Measurements from ENCODE around the gene SNX9. TPM values are rescaled to one million over a fixed set of nuclear protein-coding genes. Genes with fewer than 3 reads are reported as not detected.
"Not testable (repeated sequence)": the region's sequence is repeated elsewhere in the genome, so short reads cannot be mapped to it uniquely, and the experiment has no call there.

Gene SNX9
- total RNA-seq, 4 donors from 2014 or later: 29.4 to 44.9 (median 33.3) TPM

- no peaks in the 10 kb centered on the region for H3K27me3 ChIP-seq
- ATAC-seq: no peak
- H3K36me3 ChIP-seq: peaks cover 0 to 46% of the 10 kb centered on the region in 2 donors
- DNase-seq: no peak
- TF ChIP-seq CTCF (IDR thresholded peaks at IDR 0.05 in 4 of 5, conservative IDR thresholded peaks at IDR 0.05 in 1 of 5): no peak
- TF ChIP-seq POLR2A (IDR thresholded peaks at IDR 0.05): no peak
- H3K4me1 ChIP-seq: no peaks in the 10 kb centered on the region
- no peaks in the 10 kb centered on the region for H3K9me3 ChIP-seq
- H3K27ac ChIP-seq: no peak overlapping the region
- in situ Hi-C loops (cut with MboI; ENCODE audit: low sequenced_read_pairs in 4 of 4): no loop called here
- intact Hi-C loops (cut with DNase I; ENCODE audit: low total_unique reads): no loop called here
- H3K4me3 ChIP-seq: no peak overlapping the region
These were observed 73.9 kb downstream of the SNX9 start for GRCh38 chr6:157896932-157897331.

- DNase-seq (no peak), ATAC-seq (no peak)
- Histone ChIP-seq H3K4me3 (no peak overlapping the region), H3K36me3 (peaks cover 0 to 51% of the 10 kb centered on the region in 2 donors), H3K4me1 (no peaks in the 10 kb centered on the region), H3K27ac (no peak overlapping the region), H3K9me3 (no peaks in the 10 kb centered on the region), H3K27me3 (no peaks in the 10 kb centered on the region)
- intact Hi-C loops (cut with DNase I; ENCODE audit: low total_unique reads): no loop called here
- in situ Hi-C loops (cut with MboI; ENCODE audit: low sequenced_read_pairs in 4 of 4): no loop called here
- no peak for TF ChIP-seq POLR2A (IDR thresholded peaks at IDR 0.05)
- TF ChIP-seq CTCF (IDR thresholded peaks at IDR 0.05 in 4 of 5, conservative IDR thresholded peaks at IDR 0.05 in 1 of 5): no peak
These were observed 75.1 kb downstream of the SNX9 start for GRCh38 chr6:157898169-157898568.

GRCh38 chr6:157898640-157899039 is 75.6 kb downstream of the SNX9 start:
- H3K9me3 ChIP-seq: no peaks in the 10 kb centered on the region
- ATAC-seq (no peak), DNase-seq (no peak)
- H3K27ac ChIP-seq: no peak overlapping the region
- H3K4me3 ChIP-seq: no peak overlapping the region
- no peaks in the 10 kb centered on the region for H3K4me1 ChIP-seq
- in situ Hi-C loops (cut with MboI; ENCODE audit: low sequenced_read_pairs in 4 of 4) (no loop called here), intact Hi-C loops (cut with DNase I; ENCODE audit: low total_unique reads) (no loop called here)
- no peak for TF ChIP-seq CTCF (IDR thresholded peaks at IDR 0.05 in 4 of 5, conservative IDR thresholded peaks at IDR 0.05 in 1 of 5)
- TF ChIP-seq POLR2A (IDR thresholded peaks at IDR 0.05): no peak
- no peaks in the 10 kb centered on the region for H3K27me3 ChIP-seq
- peaks cover 0 to 54% of the 10 kb centered on the region in 2 donors for H3K36me3 ChIP-seq

GRCh38 chr6:157900262-157900661 is 77.2 kb downstream of the SNX9 start:
- in situ Hi-C loops (cut with MboI; ENCODE audit: low sequenced_read_pairs in 4 of 4); H3K9me3 ChIP-seq: not testable (repeated sequence)

GRCh38 chr6:157900751-157901150 is 77.7 kb downstream of the SNX9 start:
- H3K4me3 ChIP-seq; in situ Hi-C loops (cut with MboI; ENCODE audit: low sequenced_read_pairs in 4 of 4); H3K27ac ChIP-seq; H3K9me3 ChIP-seq; ATAC-seq; intact Hi-C loops (cut with DNase I; ENCODE audit: low total_unique reads); DNase-seq; H3K4me1 ChIP-seq; H3K27me3 ChIP-seq: not testable (repeated sequence)
- peaks cover 0 to 63% of the 10 kb centered on the region in 2 donors for H3K36me3 ChIP-seq

More at GRCh38 chr6:157900262-157900661, 77.2 kb downstream of the SNX9 start:
- intact Hi-C loops (cut with DNase I; ENCODE audit: low total_unique reads); ATAC-seq; H3K27ac ChIP-seq; H3K4me3 ChIP-seq; H3K4me1 ChIP-seq; DNase-seq; H3K27me3 ChIP-seq: not testable (repeated sequence)
- H3K36me3 ChIP-seq: peaks cover 0 to 63% of the 10 kb centered on the region in 2 donors

GRCh38 chr6:157904999-157905398 is 82.0 kb downstream of the SNX9 start:
- H3K4me1 ChIP-seq: no peaks in the 10 kb centered on the region
- no peaks in the 10 kb centered on the region for H3K27me3 ChIP-seq
- TF ChIP-seq CTCF (IDR thresholded peaks at IDR 0.05 in 4 of 5, conservative IDR thresholded peaks at IDR 0.05 in 1 of 5) (no peak), POLR2A (IDR thresholded peaks at IDR 0.05) (no peak)
- DNase-seq (no peak), ATAC-seq (no peak)
- H3K27ac ChIP-seq: no peak overlapping the region
- H3K4me3 ChIP-seq: no peak overlapping the region
- no peaks in the 10 kb centered on the region for H3K9me3 ChIP-seq
- intact Hi-C loops (cut with DNase I; ENCODE audit: low total_unique reads) (no loop called here), in situ Hi-C loops (cut with MboI; ENCODE audit: low sequenced_read_pairs in 4 of 4) (no loop called here)
- H3K36me3 ChIP-seq: peaks cover 0 to 40% of the 10 kb centered on the region in 2 donors
